ENCODE results near the gene PHYKPL.
"Not testable (repeated sequence)": the region's sequence is repeated elsewhere in the genome, so short reads cannot be mapped to it uniquely, and the experiment has no call there.

GRCh38 chr5:178253632-178254031 lies 21.0 kb upstream of the PHYKPL start:
- not testable (repeated sequence) for TF ChIP-seq REST (IDR thresholded peaks at IDR 0.05; ENCODE audit: insufficient replicate concordance, low read depth); CTCF (IDR thresholded peaks at IDR 0.05; ENCODE audit: insufficient read depth, low read length); POLR2AphosphoS5 (IDR thresholded peaks at IDR 0.05; ENCODE audit: low read depth)
